Osteoblast (primary cell): ENCODE data around the gene C6orf136. TPM values are rescaled to one million over a fixed set of nuclear protein-coding genes. Genes with fewer than 3 reads are reported as not detected.
"Not testable (repeated sequence)": the region's sequence is repeated elsewhere in the genome, so short reads cannot be mapped to it uniquely, and the experiment has no call there.

Source experiments
- DNase-seq: peaks from one replicate; pipeline ENCODE4 v3.0.0; 2011; ENCODE audit warnings: low spot score, mixed read lengths; ENCODE audit not compliant: insufficient read length; ENCODE audit errors: missing footprints
- H2AFZ ChIP-seq: 2 replicates; pipeline ENCODE4 v1.6.0; 2011; ENCODE audit warnings: mild to moderate bottlenecking, low read length
- H3K27ac ChIP-seq: 2 replicates; pipeline ENCODE4 v1.5.1; 2011; ENCODE audit warnings: mild to moderate bottlenecking, low read depth, low read length, moderate library complexity
- H3K27me3 ChIP-seq: 2 replicates; pipeline ENCODE4 v1.6.0; 2012; ENCODE audit warnings: mild to moderate bottlenecking, control low read depth, inconsistent platforms, low read length, moderate library complexity; ENCODE audit not compliant: insufficient read depth
- H3K36me3 ChIP-seq: 2 replicates; pipeline ENCODE4 v1.5.1; 2011; ENCODE audit warnings: mild to moderate bottlenecking, low read length, control low read depth, moderate library complexity; ENCODE audit not compliant: insufficient read depth
- H3K4me1 ChIP-seq: 2 replicates; pipeline ENCODE4 v1.5.1; 2011; ENCODE audit warnings: mild to moderate bottlenecking, low read length, control low read depth, moderate library complexity; ENCODE audit not compliant: insufficient read depth
- H3K4me2 ChIP-seq: 2 replicates; pipeline ENCODE4 v1.6.0; 2011; ENCODE audit warnings: mild to moderate bottlenecking, low read length; ENCODE audit not compliant: insufficient read depth
- H3K4me3 ChIP-seq: fragments of 200-600 bp; sonication (generic); 3 replicates; pipeline ENCODE4 v1.5.1; 2012; ENCODE audit warnings: mild to moderate bottlenecking, low read length, inconsistent platforms; ENCODE audit not compliant: insufficient read depth
- H3K79me2 ChIP-seq: 2 replicates; pipeline ENCODE4 v1.6.0; 2012; ENCODE audit warnings: mild to moderate bottlenecking, low read length, control low read depth, inconsistent platforms; ENCODE audit not compliant: insufficient read depth
- H3K9me3 ChIP-seq: 2 replicates; pipeline ENCODE4 v1.5.1; 2011; ENCODE audit warnings: low read depth, low read length, control low read depth
- H4K20me1 ChIP-seq: 2 replicates; pipeline ENCODE4 v1.6.0; 2012; ENCODE audit warnings: mild to moderate bottlenecking, low read length, control low read depth; ENCODE audit not compliant: insufficient read depth
- total RNA-seq: library from RNA; depleted of rRNA; stranded (reverse); fragments of >200 nt; gene quantifications from 2 replicates; pipeline ENCODE4 v1.2.3, GENCODE V29; 2012
- TF ChIP-seq, protein P1 (sequence below): IDR thresholded peaks from 2 replicates; pipeline ENCODE4 v1.5.1; 2011; ENCODE audit warnings: mild to moderate bottlenecking, low read depth, low read length, moderate library complexity; ENCODE audit errors: extremely low read depth

The C6orf136 gene, protein sequence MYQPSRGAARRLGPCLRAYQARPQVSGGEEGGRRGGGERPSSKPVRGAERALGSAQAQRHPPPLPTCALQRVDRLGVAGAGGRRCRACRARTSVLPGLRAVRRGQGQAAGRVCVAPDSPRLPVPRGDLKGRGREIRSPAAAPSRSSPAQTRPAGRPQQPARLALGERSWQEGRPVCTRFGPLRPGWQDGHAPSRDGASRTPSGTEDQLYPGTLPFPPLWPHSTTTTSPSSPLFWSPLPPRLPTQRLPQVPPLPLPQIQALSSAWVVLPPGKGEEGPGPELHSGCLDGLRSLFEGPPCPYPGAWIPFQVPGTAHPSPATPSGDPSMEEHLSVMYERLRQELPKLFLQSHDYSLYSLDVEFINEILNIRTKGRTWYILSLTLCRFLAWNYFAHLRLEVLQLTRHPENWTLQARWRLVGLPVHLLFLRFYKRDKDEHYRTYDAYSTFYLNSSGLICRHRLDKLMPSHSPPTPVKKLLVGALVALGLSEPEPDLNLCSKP
- 4.7 and 6.2 TPM in 2 replicates for total RNA-seq

DNA sequence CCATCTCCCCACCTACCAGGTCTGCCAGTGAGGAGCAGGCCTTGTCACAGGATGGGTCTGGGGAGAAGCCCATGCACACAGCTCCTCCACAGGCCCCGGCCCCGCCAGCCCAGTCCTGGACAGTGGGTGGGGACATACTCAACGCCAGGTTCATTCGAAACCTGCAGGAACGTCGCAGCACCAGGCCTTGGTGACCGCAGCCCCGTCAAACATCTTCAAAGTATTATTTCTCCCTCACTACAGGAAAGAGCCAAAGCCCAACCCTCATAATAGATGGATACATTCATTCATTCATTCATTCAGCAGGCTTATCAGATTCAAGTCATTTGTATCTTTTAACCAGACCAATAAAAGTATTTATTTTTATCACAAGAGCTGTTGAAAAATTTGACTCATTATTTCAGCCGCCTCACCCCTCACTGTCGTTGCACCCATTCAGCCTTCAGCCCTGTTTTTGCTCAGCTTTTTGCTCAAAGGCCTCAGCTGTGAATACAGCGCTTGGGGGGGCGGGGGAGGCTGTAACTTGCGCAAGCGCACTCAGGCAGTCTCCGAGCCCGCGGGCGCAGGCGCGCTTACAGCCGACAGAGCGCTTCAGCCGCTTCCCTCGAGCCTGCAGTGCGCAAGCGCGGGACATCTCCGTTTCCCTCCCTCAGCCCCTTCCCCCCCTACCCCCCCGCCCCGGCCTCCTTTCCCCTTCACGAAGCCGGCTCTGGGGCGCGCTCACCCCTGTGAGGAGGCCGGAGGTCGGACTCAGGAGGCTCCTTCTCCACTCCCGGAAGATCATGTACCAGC lies at the start of gene C6orf136:
TSS of gene C6orf136 (plus strand) at position 684 of the 792 bp plus-strand sequence. CDS start at position 783, 99 bp downstream.
- H3K4me2 ChIP-seq: peak within 1 kb of the TSS; percentile 73
- peaks cover 9% of the 10 kb centered on the region for H3K4me1 ChIP-seq
- peaks cover 33% of the 10 kb centered on the region for H3K79me2 ChIP-seq
- peaks cover 3% of the 10 kb centered on the region for H4K20me1 ChIP-seq
- peak within 1 kb of the TSS; percentile 44 for H3K27ac ChIP-seq
- H3K4me3 ChIP-seq: peak within 1 kb of the TSS; percentile 98
- peak; percentile 99 for DNase-seq
- H2AFZ ChIP-seq: peak within 1 kb of the TSS; percentile 80
- H3K27me3 ChIP-seq: no peaks in the 10 kb centered on the region
- H3K9me3 ChIP-seq: no peaks in the 10 kb centered on the region
- TF ChIP-seq, protein P1, sequence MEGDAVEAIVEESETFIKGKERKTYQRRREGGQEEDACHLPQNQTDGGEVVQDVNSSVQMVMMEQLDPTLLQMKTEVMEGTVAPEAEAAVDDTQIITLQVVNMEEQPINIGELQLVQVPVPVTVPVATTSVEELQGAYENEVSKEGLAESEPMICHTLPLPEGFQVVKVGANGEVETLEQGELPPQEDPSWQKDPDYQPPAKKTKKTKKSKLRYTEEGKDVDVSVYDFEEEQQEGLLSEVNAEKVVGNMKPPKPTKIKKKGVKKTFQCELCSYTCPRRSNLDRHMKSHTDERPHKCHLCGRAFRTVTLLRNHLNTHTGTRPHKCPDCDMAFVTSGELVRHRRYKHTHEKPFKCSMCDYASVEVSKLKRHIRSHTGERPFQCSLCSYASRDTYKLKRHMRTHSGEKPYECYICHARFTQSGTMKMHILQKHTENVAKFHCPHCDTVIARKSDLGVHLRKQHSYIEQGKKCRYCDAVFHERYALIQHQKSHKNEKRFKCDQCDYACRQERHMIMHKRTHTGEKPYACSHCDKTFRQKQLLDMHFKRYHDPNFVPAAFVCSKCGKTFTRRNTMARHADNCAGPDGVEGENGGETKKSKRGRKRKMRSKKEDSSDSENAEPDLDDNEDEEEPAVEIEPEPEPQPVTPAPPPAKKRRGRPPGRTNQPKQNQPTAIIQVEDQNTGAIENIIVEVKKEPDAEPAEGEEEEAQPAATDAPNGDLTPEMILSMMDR: no peak
- peaks cover 21% of the 10 kb centered on the region for H3K36me3 ChIP-seq

DNA sequence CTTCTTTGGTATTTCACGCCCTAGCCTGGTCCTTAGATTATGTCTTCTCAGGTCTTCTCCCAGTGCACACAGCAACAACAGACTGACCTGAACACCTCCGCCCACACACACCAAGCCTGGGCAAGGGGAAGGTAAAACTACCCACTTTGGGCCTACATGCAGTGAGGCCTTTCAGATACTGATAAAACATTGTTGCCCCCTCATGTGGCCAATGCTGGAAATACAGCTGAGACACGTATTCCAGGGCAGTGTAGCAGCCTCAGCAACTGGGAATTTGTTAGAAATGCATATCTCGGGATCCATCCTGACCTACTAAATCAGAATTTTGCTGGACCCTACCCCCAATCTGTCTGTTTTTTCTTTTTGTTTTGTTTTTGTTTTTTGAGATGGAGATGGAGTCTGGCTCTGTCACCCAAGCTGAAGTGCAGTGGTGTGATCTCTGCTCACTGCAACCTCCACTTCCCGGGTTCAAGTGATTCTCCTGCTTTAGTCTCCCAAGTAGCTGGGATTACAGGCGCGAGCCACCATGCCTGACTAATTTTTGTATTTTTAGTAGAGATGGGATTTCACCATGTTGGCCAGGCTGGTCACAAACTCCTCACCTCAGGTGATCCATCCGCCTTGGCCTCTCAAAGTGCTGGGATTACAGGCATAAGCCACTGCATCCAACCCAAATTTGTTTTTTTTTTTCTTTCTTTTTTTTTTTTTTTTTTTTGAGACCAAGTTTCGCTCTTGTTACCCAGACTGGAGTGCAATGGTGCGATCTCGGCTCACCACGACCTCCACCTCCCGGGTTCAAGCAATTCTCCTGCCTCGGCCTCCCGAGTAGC lies 49.4 kb upstream of the C6orf136 start:
- not testable (repeated sequence) for H3K27me3 ChIP-seq, H3K4me2 ChIP-seq, H3K4me1 ChIP-seq, H4K20me1 ChIP-seq, H3K79me2 ChIP-seq, H2AFZ ChIP-seq, H3K27ac ChIP-seq, H3K4me3 ChIP-seq, H3K9me3 ChIP-seq
- TF ChIP-seq, protein P1: peak; percentile 80
- peaks cover 45% of the 10 kb centered on the region for H3K36me3 ChIP-seq
- peak; percentile 90 for DNase-seq

DNA sequence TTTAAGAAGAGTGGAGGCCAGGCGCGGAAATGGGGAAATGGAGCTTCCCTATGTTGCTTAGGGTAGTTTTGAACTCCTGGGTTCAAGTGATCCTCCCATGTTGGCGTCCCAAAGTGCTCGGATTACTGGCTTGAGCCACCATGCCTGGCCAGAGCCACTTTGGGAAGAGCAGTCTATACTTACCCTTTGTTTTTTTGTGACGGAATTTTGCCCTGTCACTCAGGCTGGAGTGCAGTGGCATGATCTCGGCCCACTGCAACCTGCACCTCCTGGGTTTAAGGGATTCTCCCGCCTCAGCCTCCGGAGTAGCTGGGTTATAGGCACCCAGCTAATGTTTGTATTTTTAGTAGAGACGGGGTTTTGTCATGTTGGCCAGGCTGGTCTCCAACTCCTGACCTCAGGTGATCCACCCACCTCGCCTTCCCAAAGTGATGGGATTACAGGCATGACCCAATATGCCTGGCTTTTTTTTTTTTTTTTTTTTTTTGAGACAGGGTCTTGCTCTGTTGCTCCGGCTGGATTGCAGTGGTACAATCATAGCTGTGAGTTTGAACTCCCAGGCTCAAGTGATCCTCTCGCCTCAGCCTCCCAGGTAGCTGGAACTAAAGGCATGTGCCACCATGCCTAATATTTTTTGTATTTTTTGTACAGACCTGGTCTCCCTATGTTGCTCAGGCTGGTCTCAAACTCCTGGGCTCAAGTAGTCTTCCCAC lies 47.9 kb upstream of the C6orf136 start:
- no peak overlapping the region for H3K27ac ChIP-seq
- no peak for DNase-seq
- H3K79me2 ChIP-seq: no peaks in the 10 kb centered on the region
- no peaks in the 10 kb centered on the region for H3K27me3 ChIP-seq
- H3K4me3 ChIP-seq: no peak overlapping the region
- TF ChIP-seq, protein P1: no peak
- no peaks in the 10 kb centered on the region for H3K4me1 ChIP-seq
- no peaks in the 10 kb centered on the region for H3K9me3 ChIP-seq
- no peak overlapping the region for H3K4me2 ChIP-seq
- peaks cover 19% of the 10 kb centered on the region for H4K20me1 ChIP-seq
- peaks cover 51% of the 10 kb centered on the region for H3K36me3 ChIP-seq
- H2AFZ ChIP-seq: no peak overlapping the region
